Airway epithelial cell (primary cell): ENCODE measurements around the gene OR4D9. TPM values are rescaled to one million over a fixed set of nuclear protein-coding genes. Genes with fewer than 3 reads are reported as not detected.

ENCODE experiments used
- total RNA-seq: library from RNA; depleted of rRNA; stranded (reverse); fragments of >200 nt; gene quantifications from 2 replicates; pipeline ENCODE4 v1.2.3, GENCODE V29; 2015

The OR4D9 gene
- not detected in 2 replicates for total RNA-seq

DNA sequence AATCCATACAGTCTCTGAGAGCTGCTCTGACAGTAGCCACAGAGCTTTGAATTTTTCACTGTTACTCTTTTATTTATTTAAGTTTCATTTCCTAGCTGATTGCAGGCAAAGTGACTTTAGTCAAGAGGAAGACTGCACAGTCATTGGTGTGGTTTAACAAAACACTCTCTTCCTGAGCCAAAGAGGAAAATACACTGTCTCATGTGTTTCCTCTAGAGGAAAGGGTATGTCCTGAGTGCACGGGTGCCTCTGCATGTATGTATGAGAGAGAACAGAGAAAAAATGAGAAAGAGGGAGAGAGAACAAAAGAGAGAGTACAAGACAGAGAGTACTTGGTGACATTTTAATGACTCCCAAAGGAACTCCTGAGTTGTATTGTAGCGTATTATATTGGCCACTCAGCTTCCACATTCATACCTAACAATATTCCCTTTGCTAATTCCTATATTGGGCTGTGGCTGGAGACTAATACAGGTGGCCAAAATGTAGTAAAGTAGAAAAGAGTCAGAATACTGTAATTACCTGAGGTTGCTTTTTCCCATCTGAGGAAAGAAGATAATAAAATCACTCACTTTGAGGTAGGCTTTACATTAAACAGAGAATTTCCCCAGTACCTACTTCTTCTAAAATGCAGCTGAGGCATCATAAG, at the start of gene OR4D9:
Gene OR4D9, plus strand, starts transcription at position 599 of the 649 bp plus-strand sequence. CDS start 3,374 bp downstream, outside the sequence.

DNA sequence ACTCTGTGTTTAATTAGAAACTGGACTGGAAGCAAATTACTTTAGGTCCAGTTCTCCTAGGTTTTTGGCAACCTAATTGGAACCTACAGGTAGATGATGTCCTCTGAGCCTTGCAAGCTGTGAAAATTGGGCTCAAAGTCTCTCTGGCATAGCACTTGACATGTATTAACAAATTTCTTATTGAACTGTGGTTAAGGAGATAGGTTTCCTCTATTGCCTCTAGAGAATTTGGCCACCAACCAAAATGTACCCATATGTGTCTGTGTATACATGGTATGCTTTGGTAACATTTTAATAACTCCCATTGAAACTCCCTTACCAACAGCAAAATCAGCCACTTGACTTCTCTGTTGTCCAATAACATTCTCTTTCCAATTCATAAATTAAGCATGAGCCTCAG, 38.3 kb upstream of the OR4D9 start, which contains the start of gene OR4D10:
Gene OR4D10, plus strand, starts transcription at position 301 of the 400 bp plus-strand sequence. CDS start 4,115 bp downstream, outside the sequence.

DNA sequence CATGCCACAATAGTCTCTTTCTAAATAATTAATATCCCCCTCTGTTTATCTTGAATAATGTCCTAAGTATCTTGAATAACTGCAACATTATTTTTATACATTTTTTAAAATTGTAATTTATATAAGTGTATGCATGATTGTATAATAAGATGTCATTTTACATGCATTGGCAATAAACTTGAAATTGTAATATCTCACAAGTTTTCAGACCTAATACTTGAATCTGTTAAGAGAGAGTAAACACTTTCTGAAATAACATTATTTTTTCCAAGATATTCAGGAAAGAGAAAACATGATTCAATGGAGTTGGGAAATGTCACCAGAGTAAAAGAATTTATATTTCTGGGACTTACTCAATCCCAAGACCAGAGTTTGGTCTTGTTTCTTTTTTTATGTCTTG, 8.1 kb upstream of the OR4D9 start, which contains the start of gene OR4D11:
Gene OR4D11, plus strand, starts transcription at position 301 of the 400 bp plus-strand sequence. Its CDS starts 0 bp downstream, at position 301.

Other genes starting within 250 kb of the OR4D9 start
- not detected in 2 replicates for gene OR5AN1, start 152.6 kb upstream of the OR4D9 start, total RNA-seq
- not detected in 2 replicates for gene OR5A2, start 85.1 kb upstream of the OR4D9 start, total RNA-seq
- not detected in 2 replicates for gene OR5A1, start 75.1 kb upstream of the OR4D9 start, total RNA-seq
- gene OR4D6, start 54.6 kb upstream of the OR4D9 start, total RNA-seq = not detected in 2 replicates
- not detected in 2 replicates for gene OR4D10, start 38.2 kb upstream of the OR4D9 start, total RNA-seq
- gene OR4D11, start 8.0 kb upstream of the OR4D9 start, total RNA-seq = not detected in 2 replicates
- 15.8 and 23.1 TPM in 2 replicates for gene OSBP, start 104.2 kb downstream of the OR4D9 start, total RNA-seq
- gene PATL1, start 157.5 kb downstream of the OR4D9 start, total RNA-seq = 8.5 and 9.5 TPM in 2 replicates
- not detected in 2 replicates for gene OR10V1, start 202.3 kb downstream of the OR4D9 start, total RNA-seq
- 12.7 and 17.8 TPM in 2 replicates for gene STX3, start 243.8 kb downstream of the OR4D9 start, total RNA-seq